Measurements from ENCODE around the gene CDK11B.
"Not testable (repeated sequence)": the region's sequence is repeated elsewhere in the genome, so short reads cannot be mapped to it uniquely, and the experiment has no call there.

Gene CDK11B

DNA sequence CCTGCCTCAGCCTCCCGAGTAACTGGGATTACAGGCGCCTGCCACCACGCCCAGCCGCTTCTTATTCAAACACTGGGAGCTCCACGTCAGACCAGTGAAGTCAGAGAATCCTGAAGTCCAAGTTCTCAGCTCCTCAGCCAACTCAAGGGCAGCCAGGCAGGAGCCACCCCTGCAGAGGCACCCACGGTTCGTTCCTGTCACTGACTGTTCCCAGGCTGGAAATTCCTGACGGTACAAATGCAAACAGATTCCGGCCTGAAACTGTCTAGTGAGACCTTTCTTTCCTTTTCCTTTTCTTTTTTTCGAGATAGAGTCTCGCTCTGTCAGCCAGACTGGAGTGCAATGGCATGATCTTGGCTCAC is 22.1 kb upstream of the CDK11B start:
- DNase-seq = no peak

DNA sequence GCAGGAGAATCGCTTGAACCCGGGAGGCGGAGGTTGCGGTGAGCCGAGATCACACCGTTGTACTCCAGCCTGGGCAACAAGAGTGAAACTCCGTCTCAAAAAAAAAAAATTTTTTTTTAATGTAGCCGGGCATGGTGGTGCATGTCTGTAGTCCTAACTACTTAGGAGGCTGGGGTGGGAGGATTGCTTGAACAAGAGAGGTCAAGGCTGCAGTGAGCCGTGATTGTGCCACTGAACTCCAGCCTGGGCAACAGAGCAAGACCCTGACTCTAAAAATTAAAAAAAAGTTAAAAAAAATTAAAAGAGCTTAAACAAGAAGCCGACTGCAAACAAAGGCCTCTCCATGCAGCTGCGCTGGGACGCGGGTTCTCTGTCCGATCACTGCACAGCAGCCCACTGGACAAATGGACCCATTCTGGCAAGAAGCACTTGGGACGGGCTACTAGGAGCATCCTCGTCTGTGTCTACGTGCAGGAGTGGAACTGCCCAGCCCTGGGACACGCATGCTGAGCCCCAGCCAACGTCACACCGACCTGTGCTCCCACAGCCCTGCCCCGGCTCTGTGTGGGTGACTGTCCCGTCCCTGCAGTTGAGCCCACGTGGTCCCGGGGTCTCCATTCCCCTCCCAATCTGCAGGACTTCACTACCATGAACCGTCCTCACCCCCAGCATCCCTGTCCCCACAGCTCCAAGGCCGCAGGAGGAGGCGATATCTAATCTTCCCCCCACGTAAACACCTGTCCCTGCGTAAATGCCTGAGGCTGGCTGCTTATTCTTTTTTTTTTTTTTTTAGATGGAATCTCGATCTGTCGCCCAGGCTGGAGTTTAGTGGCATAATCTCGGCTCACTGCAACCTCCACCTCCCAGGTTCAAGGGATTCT is 21.5 kb upstream of the CDK11B start:
- DNase-seq = no peak

DNA sequence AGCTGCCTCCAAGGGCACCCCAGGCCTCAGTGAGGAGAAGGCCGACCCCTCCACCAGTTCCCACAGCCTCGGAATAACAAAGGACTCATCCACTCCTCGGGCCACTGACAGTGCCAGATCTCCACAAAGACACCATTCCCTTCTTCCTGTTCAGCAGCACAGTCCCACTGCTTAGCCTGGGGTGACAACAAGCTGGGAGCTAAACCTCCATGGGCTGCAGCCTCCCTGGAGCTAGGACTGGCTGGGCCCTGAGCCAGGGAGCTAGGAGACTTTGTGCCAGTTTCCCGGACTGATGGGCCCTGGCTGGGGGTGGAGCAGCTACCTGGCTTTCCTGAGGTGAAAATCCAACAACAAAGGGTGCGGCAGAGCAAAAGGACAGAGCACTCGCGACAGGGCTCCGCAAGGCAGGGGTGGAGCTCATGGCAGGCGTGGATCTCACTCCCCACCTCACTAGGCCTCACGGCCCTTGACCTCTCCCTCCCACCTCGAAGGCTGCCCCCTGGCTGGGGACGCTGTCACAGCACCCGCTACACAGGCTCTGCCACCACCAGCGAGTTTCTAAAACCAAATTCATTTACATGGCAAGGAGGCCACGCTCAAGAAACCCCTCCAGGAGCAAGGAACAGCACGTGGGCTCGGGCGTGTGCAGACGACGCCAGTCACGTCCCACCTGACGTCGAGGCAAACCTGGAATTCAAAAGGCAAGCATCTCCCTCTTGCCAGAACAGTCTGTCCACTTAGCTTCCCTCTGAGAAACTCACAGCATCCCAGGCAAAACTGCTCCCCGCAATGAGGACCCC is 20.0 kb upstream of the CDK11B start:
- no peak for DNase-seq

DNA sequence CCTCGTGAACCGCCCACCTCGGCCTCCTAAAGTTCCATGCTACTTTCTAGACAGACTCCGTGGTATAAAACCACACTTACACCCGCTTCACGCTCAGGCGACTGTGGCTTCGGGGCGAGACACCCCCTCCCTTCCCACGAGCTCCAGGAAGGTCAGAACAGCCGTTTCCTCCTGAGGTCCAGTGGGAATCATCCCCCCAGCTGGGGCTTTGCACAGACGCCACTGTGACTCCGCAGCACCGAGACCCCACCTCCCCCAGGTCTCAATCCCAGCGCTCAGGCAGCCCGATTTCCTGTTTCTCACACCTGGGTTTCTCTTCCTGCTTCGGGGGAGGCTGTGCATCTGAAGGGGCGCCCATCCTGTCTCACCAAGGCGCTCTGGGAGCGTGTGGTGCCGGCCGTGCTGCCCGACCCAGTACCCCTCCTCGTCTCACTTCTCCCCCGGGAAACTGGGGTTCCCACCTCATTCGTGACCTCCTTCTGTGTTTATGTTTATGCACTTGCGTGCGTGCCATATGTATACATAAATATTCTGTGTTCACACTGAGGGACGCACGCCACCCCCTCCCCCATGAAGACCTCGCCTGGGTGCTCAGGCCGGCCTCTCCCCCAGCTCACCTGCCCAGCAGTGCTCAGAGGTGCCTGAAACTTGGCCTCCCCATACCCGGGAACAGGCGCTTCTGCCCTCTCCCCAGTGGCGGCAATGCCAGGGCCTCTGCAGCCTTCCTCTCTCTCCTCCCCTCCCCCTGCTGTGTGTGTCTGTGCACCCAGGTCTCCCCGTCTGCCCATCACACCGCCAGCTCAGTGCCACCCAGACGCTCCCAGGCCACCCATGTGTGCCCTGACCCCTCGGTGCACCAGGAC is 19.1 kb upstream of the CDK11B start:
- DNase-seq = no peak

DNA sequence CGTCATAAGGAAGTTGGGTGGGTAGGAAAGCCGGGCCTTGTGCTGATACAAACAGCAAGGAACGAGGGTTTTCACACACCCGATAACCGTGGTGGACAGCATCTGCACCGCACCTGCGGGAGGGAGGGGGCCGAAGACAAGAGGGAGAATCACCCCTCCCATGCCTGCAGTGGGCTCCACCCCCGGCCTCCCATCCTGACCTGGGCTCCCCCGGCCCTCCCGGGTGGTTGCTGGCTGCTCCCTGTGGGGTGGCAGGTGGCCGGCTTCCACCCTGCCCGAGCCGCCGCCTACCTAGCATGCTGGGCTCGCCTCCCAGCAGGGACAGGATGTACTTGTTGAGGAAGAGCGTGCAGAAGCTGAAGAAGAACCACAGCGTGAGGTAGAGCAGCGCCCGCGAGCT is 17.3 kb upstream of the CDK11B start:
- not testable (repeated sequence) for DNase-seq

- DNase-seq = not testable (repeated sequence)
These were observed 16.4 kb upstream of the CDK11B start for GRCh38 chr1:1675218-1675617.

GRCh38 chr1:1674806-1675205 is 16.0 kb upstream of the CDK11B start:
- not testable (repeated sequence) for DNase-seq

DNA sequence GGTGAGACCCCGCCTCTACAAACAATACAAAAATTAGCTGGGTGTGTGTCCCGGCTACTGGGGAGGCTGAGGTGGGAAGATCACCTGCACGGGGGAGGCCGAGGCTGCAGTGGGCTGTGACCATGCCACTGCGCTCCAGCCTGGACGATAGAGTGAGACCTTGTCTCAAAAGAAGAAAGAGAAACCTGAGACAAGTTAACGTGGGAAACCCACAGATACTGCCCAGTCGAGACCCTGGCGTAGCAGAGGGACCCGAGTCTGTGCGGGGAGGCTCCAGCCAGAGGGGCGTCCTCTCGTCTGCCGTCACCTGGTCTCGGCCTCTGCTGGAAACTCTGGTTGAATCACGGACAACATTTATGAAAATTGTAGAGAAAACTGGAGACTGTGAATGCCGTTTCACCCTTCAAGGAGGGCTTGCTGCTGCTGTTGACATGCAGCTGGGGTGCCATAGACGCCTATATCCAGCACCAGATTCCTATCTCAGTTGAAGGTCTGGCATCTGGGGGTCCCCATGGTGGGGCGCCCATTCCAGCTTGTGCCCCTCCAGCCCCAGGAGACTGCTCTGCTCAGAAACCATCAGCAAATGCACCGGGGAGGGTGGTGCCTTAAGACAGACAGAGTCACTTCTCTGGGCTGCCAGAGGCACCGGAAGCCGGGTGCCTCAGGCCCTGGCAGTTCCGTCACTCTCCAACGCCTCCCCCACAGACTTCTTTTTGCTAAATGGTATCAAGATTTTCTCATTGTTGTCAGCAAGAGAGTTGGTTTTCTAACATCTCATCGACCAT is 13.6 kb upstream of the CDK11B start:
- no peak for DNase-seq

GRCh38 chr1:1671365-1672119 is 12.7 kb upstream of the CDK11B start:
- no peak for DNase-seq

DNA sequence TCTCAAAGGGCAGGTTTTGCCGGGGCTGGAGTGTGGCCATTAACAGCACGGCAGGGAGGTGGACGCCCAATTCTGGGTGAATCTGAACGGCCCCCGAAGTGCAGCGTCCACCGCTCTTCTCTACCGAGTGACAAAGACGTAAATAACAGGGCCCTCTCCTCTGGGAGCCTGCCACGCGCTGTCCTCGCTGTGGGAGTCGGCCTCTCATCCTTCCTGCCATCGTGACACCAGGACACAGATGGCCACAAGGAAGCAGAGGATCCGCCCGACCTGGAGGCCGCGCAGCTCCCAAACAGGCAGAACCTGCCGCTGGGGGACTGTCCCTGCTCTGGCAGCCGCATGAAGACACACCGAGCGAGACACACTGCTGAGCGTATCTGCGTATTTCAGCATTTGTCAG is 12.1 kb upstream of the CDK11B start:
- DNase-seq = no peak

GRCh38 chr1:1669468-1670440 is 10.9 kb upstream of the CDK11B start:
- no peak for DNase-seq

DNA sequence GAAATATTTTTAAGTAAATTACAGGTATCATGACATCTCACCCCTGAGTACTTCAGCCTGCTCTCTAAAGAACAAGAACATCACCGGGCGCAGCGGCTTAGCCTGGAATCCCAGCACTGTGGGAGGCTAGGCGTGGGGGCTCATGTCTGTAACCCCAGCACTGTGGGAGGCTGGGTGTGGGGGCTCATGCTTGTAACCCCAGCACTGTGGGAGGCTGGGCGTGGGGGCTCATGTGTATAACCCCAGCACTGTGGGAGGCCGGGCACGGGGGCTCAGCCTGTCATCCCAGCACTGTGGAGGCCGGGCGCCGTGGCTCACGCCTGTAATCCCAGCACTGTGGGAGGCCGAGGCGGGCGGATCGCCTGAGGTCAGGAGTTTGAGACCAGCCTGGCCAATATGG is 7.7 kb upstream of the CDK11B start:
- DNase-seq = no peak

DNA sequence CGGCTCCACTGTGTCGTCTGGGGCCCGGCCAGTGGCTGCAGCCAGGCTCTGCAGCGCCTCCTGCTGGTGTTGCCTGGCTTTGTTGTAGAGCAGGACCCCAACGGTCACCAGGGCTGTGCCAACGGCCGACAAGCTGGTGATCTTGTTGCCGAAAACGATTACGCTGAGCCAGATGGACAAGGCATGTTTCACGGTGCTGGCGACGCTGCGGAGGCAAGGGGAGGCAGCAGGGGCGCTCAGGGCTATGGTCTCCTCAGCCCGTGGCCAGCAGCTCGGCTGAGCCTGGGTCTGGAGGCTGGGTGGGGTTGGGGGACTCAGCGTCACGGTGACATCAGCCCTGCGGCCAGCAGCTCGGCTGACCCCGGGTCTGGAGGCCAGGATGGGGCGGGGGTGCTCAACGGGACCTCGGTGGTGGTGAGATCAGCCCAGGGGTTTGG is 7.0 kb upstream of the CDK11B start:
- DNase-seq = peak; percentile 20

- DNase-seq = no peak
These were observed 6.4 kb upstream of the CDK11B start for GRCh38 chr1:1664941-1665814.

GRCh38 chr1:1664318-1664717 is 5.5 kb upstream of the CDK11B start:
- not testable (repeated sequence) for DNase-seq

- DNase-seq = peak; percentile 20
These were observed 4.2 kb upstream of the CDK11B start for GRCh38 chr1:1662830-1663560.

DNA sequence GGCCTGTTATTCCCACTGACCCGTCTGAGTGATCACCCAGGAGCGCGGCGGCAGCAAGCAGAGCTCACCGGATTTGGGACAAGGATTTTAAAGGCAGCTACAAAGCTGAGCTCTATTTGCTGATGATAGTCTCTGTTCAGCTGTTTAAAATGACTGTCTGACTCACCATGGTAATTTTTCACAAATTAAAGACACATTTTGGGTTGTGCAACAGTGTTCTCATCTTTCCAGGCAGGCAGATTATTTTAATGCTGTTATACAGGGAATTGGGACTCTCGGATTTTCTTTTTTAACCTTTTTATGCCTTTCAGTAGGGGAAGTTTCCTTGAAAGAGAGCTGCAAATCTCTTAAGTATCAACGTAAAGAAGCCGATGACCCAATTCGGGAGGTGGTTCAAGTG is 3.6 kb upstream of the CDK11B start:
- not testable (repeated sequence) for DNase-seq

DNA sequence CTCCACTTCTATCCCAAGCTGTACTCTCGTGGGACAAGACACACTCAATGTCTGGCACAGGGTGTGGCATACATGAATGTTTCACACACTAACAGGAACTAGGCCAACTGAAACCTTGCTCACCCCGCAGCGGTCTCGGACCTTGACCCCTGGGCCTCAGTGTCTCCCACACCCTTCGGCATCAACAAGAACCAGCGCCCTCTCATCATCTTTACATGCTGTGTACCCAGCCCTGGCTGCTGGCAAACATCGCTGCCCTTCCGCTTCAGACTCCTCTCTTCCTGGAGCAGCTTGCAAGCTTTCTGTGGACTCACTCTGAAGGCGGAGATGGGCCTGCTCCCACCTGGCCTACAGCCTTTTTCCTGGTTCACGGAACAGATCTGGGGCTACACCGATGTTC is 10.5 kb downstream of the CDK11B start:
- not testable (repeated sequence) for DNase-seq

Data from DMS53 (cell line).